Keratinocyte (primary cell): Measurements from ENCODE around the gene HELT. TPM values are rescaled to one million over a fixed set of nuclear protein-coding genes. Genes with fewer than 3 reads are reported as not detected.
A peak's percentile ranks its signal among the peaks of the same experiment; 100 is the strongest.

ENCODE experiments used
- DNase-seq: peaks from one replicate; pipeline ENCODE4 v3.0.0-alpha.2; 2011; ENCODE audit warnings: low read depth, missing footprints, low spot score
- FAIRE-seq: peaks from 2 replicates; lab custom pipeline; 2011; peaks lifted over from hg19 to GRCh38; lab: Jason Lieb, UNC
- H2AFZ ChIP-seq: 2 replicates; pipeline ENCODE4 v1.6.0; 2012; ENCODE audit warnings: low read length, control low read depth, inconsistent platforms; ENCODE audit not compliant: control insufficient read depth
- H3K27ac ChIP-seq: 2 replicates; pipeline ENCODE4 v1.5.1; 2011; ENCODE audit warnings: low read length; ENCODE audit not compliant: control insufficient read depth, insufficient read depth
- H3K27me3 ChIP-seq: 3 replicates; pipeline ENCODE4 v1.6.0; 2011; ENCODE audit warnings: low read length; ENCODE audit not compliant: control insufficient read depth, insufficient read depth; ENCODE audit errors: extremely low read depth
- H3K36me3 ChIP-seq, 2 experiments: 2 replicates in 1 of 2; 3 replicates in 1 of 2; pipeline ENCODE4 v1.5.1; 2011; ENCODE audit warnings: low read length in 2 of 2, mild to moderate bottlenecking in 1 of 2; ENCODE audit not compliant: control insufficient read depth in 2 of 2, insufficient read depth in 2 of 2; ENCODE audit errors: extremely low read depth in 1 of 2
- H3K4me1 ChIP-seq: 3 replicates; pipeline ENCODE4 v1.5.1; 2011; ENCODE audit warnings: low read length; ENCODE audit not compliant: control insufficient read depth, insufficient read depth; ENCODE audit errors: extremely low read depth
- H3K4me2 ChIP-seq: 3 replicates; pipeline ENCODE4 v1.6.0; 2011; ENCODE audit warnings: low read depth, low read length; ENCODE audit not compliant: control insufficient read depth, insufficient read depth; ENCODE audit errors: extremely low read depth
- H3K4me3 ChIP-seq, 3 experiments: fragments of 200-600 bp in 1 of 3; sonication (generic) in 1 of 3; 2 replicates in 2 of 3; 3 replicates in 1 of 3; pipeline ENCODE4 v1.5.1; 2011 to 2016; ENCODE audit warnings: low read length in 3 of 3, mild to moderate bottlenecking in 3 of 3, control low read depth in 2 of 3, inconsistent platforms in 1 of 3, low read depth in 1 of 3, mixed read lengths in 1 of 3, mixed run types in 1 of 3, moderate library complexity in 1 of 3; ENCODE audit not compliant: control insufficient read depth in 2 of 3, insufficient read depth in 2 of 3; ENCODE audit errors: extremely low read depth in 1 of 3
- H3K79me2 ChIP-seq: 2 replicates; pipeline ENCODE4 v1.6.0; 2012; ENCODE audit warnings: low read length; ENCODE audit not compliant: control insufficient read depth, insufficient read depth
- H3K9ac ChIP-seq: 3 replicates; pipeline ENCODE4 v1.6.0; 2011; ENCODE audit warnings: low read length; ENCODE audit not compliant: control insufficient read depth, insufficient read depth; ENCODE audit errors: extremely low read depth
- H3K9me1 ChIP-seq: 3 replicates; pipeline ENCODE4 v1.6.0; 2011; ENCODE audit warnings: low read length; ENCODE audit not compliant: control insufficient read depth, insufficient read depth; ENCODE audit errors: extremely low read depth
- H3K9me3 ChIP-seq: 2 replicates; pipeline ENCODE4 v1.5.1; 2012; ENCODE audit warnings: low read depth, low read length; ENCODE audit not compliant: control insufficient read depth
- H4K20me1 ChIP-seq: 3 replicates; pipeline ENCODE4 v1.6.0; 2011; ENCODE audit warnings: low read length; ENCODE audit not compliant: control insufficient read depth, insufficient read depth; ENCODE audit errors: extremely low read depth
- CTCF ChIP-seq, 3 experiments: IDR thresholded peaks in 1 of 3; conservative IDR thresholded peaks in 1 of 3; optimal IDR thresholded peaks in 1 of 3; 2 replicates in 2 of 3; 3 replicates in 1 of 3; pipeline versions ENCODE3 to v1.5.1; 2011; ENCODE audit warnings: low read length in 3 of 3, mild to moderate bottlenecking in 3 of 3, moderate library complexity in 2 of 3, control low read depth in 1 of 3, inconsistent platforms in 1 of 3; ENCODE audit not compliant: insufficient read depth in 2 of 3; ENCODE audit errors: extremely low read depth in 1 of 3
- EZH2 ChIP-seq: IDR thresholded peaks from one replicate; pipeline ENCODE4 v1.6.1; 2012; ENCODE audit warnings: inconsistent platforms, mild to moderate bottlenecking, low read length, moderate library complexity
- dilution Hi-C: fragments of 300-500 bp; cut with MboI; formaldehyde crosslinking; loops from one replicate; pipeline ENCODE4 v1.7.0; 2020; ENCODE audit warnings: low sequenced_read_pairs; ENCODE audit not compliant: extremely low pct_ligation_motif_present
- polyA plus RNA-seq, 5 experiments: library from polyadenylated mRNA; depleted of rRNA in 3 of 5; stranded (reverse) in 3 of 5; stranded (forward) in 1 of 5; unstranded in 1 of 5; fragments of >200 nt; gene quantifications; 1 replicate in 1 of 5; 2 replicates in 3 of 5; 3 replicates in 1 of 5; pipeline versions ENCODE4 v1.2.1 to v1.2.3, GENCODE V29; 2011 to 2012; ENCODE audit warnings: missing spikeins in 2 of 5, low read depth in 1 of 5, low replicate concordance in 1 of 5

The HELT gene
- polyA plus RNA-seq, 1 donor (not counting 4 experiments of a cell fraction or from before 2014, with no cell fraction given) = not detected

GRCh38 chr4:185020293-185020808 is 2.1 kb downstream of the HELT start:
- no peaks in the 10 kb centered on the region for H3K9me1 ChIP-seq
- H3K4me3 ChIP-seq = no peak overlapping the region
- H4K20me1 ChIP-seq = peaks cover 2% of the 10 kb centered on the region
- no peaks in the 10 kb centered on the region for H3K79me2 ChIP-seq
- TF ChIP-seq CTCF (optimal IDR thresholded peaks at IDR 0.05 in 1 of 3, IDR thresholded peaks at IDR 0.05 in 1 of 3, conservative IDR thresholded peaks at IDR 0.05 in 1 of 3; ENCODE audit: extremely low read depth in 1 of 3, insufficient read depth in 2 of 3, low read length in 3 of 3) = no peak
- no peak for TF ChIP-seq EZH2
- H3K4me1 ChIP-seq = no peaks in the 10 kb centered on the region
- peaks cover 83% of the 10 kb centered on the region for H3K27me3 ChIP-seq
- H3K4me2 ChIP-seq = no peak overlapping the region
- H2AFZ ChIP-seq = no peak overlapping the region
- H3K36me3 ChIP-seq = no peaks in the 10 kb centered on the region
- no peaks in the 10 kb centered on the region for H3K9me3 ChIP-seq
- no peak overlapping the region for H3K9ac ChIP-seq
- DNase-seq (no peak), FAIRE-seq (no peak)
- dilution Hi-C loops = no loop called here
- no peak overlapping the region for H3K27ac ChIP-seq

- Histone ChIP-seq H3K4me3 (no peak overlapping the region), H3K4me2 (no peak overlapping the region), H3K9me3 (no peaks in the 10 kb centered on the region), H4K20me1 (peaks cover 2% of the 10 kb centered on the region), H3K79me2 (no peaks in the 10 kb centered on the region), H2AFZ (no peak overlapping the region), H3K27ac (no peak overlapping the region), H3K9ac (no peak overlapping the region), H3K27me3 (peaks cover 75% of the 10 kb centered on the region), H3K36me3 (no peaks in the 10 kb centered on the region), H3K4me1 (no peaks in the 10 kb centered on the region), H3K9me1 (no peaks in the 10 kb centered on the region)
- FAIRE-seq (no peak), DNase-seq (no peak)
- TF ChIP-seq CTCF (optimal IDR thresholded peaks at IDR 0.05 in 1 of 3, IDR thresholded peaks at IDR 0.05 in 1 of 3, conservative IDR thresholded peaks at IDR 0.05 in 1 of 3; ENCODE audit: extremely low read depth in 1 of 3, insufficient read depth in 2 of 3, low read length in 3 of 3) (no peak), EZH2 (peak; percentile 26)
- dilution Hi-C loops = no loop called here
These were observed 2.8 kb downstream of the HELT start for GRCh38 chr4:185020863-185021761.
